ENCODE data around the gene CHD1L. TPM values are rescaled to one million over a fixed set of nuclear protein-coding genes. Genes with fewer than 3 reads are reported as not detected.

CHD1L gene
- total RNA-seq, 4 donors from 2014 or later: 10.2 to 23.7 (median 19.2) TPM

DNA sequence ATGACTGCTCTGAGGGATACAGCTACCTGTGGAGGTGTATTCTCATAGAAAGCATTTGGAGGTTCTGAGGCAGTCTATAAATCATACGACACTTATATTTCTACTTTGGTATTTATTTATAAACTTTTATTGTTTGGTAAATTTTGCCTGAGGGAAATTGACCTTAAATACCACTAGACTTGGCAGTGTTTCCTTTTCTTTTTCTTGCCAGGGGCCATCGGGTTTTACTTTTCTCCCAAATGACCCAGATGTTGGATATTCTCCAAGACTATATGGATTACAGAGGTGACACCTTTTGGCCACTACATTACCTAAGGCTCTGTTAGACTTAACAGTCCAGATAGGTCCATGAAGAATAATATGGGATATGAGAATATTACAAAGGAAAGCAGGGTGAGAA is 28.2 kb downstream of the CHD1L start:
- Histone ChIP-seq H3K9me3 (no peaks in the 10 kb centered on the region), H3K4me1 (peaks cover 0 to 16% (median 3%) of the 10 kb centered on the region in 4 donors), H3K4me3 (no peak overlapping the region), H3K27ac (no peak overlapping the region), H3K27me3 (no peaks in the 10 kb centered on the region), H3K36me3 (peaks cover 0 to 59% (median 0%) of the 10 kb centered on the region in 3 donors)
- WGBS, 2 donors: 39 to 47% methylated on average over 2 of the region's 2 CpGs
- no peak for DNase-seq (ENCODE audit: low spot score in 2 of 2)
- TF ChIP-seq EP300 (IDR thresholded peaks at IDR 0.05) (no peak), POLR2A (IDR thresholded peaks at IDR 0.05) (no peak)
- TF ChIP-seq, protein P1, sequence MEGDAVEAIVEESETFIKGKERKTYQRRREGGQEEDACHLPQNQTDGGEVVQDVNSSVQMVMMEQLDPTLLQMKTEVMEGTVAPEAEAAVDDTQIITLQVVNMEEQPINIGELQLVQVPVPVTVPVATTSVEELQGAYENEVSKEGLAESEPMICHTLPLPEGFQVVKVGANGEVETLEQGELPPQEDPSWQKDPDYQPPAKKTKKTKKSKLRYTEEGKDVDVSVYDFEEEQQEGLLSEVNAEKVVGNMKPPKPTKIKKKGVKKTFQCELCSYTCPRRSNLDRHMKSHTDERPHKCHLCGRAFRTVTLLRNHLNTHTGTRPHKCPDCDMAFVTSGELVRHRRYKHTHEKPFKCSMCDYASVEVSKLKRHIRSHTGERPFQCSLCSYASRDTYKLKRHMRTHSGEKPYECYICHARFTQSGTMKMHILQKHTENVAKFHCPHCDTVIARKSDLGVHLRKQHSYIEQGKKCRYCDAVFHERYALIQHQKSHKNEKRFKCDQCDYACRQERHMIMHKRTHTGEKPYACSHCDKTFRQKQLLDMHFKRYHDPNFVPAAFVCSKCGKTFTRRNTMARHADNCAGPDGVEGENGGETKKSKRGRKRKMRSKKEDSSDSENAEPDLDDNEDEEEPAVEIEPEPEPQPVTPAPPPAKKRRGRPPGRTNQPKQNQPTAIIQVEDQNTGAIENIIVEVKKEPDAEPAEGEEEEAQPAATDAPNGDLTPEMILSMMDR (IDR thresholded peaks at IDR 0.05): no peak

DNA sequence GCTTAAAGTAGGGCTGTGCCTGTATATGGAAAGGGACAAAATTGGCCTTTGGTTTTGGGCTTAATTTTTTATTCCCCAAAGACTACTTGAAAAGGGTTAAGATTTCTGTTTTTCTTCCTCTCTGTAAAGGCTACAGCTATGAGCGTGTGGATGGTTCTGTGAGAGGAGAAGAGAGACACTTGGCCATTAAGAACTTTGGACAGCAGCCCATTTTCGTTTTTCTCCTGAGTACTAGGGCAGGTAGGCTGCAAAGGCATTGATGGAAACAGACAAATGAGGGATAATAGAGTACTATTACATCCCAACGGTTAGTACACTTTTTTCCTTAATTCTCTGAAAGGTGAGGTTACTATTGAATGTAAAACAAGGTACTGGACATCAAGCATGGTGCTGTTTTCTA is 29.6 kb downstream of the CHD1L start:
- H3K4me3 ChIP-seq: no peak overlapping the region
- 46 to 57% methylated on average over 3 of the region's 3 CpGs for WGBS, 2 donors
- TF ChIP-seq, protein P1 (IDR thresholded peaks at IDR 0.05): no peak
- TF ChIP-seq EP300 (IDR thresholded peaks at IDR 0.05) (no peak), POLR2A (IDR thresholded peaks at IDR 0.05) (no peak)
- no peak for DNase-seq (ENCODE audit: low spot score in 2 of 2)
- no peaks in the 10 kb centered on the region for H3K9me3 ChIP-seq
- peaks cover 0 to 16% (median 3%) of the 10 kb centered on the region in 4 donors for H3K4me1 ChIP-seq
- peaks cover 0 to 61% (median 8%) of the 10 kb centered on the region in 3 donors for H3K36me3 ChIP-seq
- H3K27ac ChIP-seq: peak overlapping the region in 1 of 4 donors; percentile 77
- H3K27me3 ChIP-seq: no peaks in the 10 kb centered on the region

DNA sequence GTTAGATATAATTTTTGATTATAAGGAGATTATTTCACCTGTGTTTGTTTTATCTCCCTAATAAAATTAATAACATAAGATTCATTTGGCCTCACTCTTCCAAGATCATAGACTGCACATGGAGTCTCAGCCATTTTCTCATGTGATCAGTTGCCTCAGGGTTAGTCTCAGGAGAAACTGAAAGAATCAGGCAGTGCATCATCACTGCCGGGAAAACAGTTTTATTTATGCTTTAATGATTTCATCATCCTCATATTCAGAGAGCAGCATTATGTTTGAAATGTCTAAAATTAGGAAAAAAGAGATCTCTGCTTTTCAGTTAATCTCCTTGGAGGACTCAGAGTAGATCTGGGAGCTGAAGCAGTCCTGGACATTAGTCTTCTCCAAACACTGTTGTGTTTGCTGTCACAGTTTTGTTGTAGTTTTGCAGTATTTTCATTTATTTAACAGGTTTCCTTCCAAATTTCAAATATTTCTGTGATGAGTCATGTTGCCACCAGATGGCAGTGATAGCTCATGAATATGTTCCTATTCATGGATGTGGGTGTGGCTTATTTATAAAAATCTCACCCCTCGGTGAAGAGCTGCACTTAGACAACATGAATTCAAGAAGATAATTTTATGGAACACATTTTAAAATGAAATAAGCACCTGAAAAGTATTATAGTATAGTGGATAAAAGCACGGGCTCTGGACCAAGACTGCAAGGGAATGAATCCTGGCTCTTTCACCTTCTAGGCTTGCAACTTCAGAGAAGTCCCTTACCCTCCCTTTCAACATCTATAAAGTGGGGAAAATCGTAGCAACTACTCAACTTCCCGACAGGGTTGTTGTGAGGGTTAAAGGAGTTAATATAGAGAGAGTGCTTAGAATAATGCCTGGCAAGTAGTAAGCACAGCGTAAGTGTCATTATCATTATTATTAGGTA is 31.2 kb downstream of the CHD1L start:
- Histone ChIP-seq H3K4me1 (peaks cover 0 to 16% (median 3%) of the 10 kb centered on the region in 4 donors), H3K9me3 (no peaks in the 10 kb centered on the region), H3K36me3 (peaks cover 0 to 59% (median 11%) of the 10 kb centered on the region in 3 donors), H3K4me3 (no peak overlapping the region), H3K27ac (peak overlapping the region in 2 of 4 donors; percentile 38 to 77), H3K27me3 (no peaks in the 10 kb centered on the region)
- 36% methylated on average over 6 of the region's 6 CpGs for WGBS, 2 donors
- DNase-seq (ENCODE audit: low spot score in 2 of 2): peak in 1 of 2 donors; percentile 65
- TF ChIP-seq, protein P1 (IDR thresholded peaks at IDR 0.05): peak; percentile 40 to 66 (median 51)
- TF ChIP-seq POLR2A (IDR thresholded peaks at IDR 0.05): no peak
- TF ChIP-seq EP300 (IDR thresholded peaks at IDR 0.05): peak in 1 of 2 donors; percentile 65

DNA sequence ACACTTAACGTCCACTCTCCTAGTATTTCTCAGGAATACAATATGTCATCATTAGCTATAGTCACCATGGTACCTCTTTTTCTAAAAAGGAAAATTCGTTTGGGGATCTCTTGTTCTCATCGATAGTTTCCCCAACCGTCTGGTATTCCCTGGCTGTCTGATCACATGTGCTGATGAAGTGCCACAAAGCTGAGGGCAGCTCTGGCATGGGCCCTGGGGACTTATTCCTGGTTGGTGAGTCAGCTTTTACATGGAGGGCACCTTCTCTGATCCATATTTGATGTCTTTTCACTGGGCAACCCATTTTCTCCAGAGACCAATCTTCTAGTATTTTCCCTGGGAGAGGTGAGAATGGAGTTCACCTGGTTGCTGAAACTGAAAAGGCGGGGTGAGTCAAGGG is 39.5 kb downstream of the CHD1L start:
- no peaks in the 10 kb centered on the region for H3K9me3 ChIP-seq
- 93 to 96% methylated on average over 5 of the region's 5 CpGs for WGBS, 2 donors
- TF ChIP-seq POLR2A (IDR thresholded peaks at IDR 0.05): no peak
- no peak for TF ChIP-seq EP300 (IDR thresholded peaks at IDR 0.05)
- TF ChIP-seq, protein P1 (IDR thresholded peaks at IDR 0.05): no peak
- no peak overlapping the region for H3K4me3 ChIP-seq
- H3K36me3 ChIP-seq: peaks cover 0 to 93% (median 3%) of the 10 kb centered on the region in 3 donors
- no peak overlapping the region for H3K27ac ChIP-seq
- no peaks in the 10 kb centered on the region for H3K27me3 ChIP-seq
- no peak for DNase-seq (ENCODE audit: low spot score in 2 of 2)
- H3K4me1 ChIP-seq: no peaks in the 10 kb centered on the region

DNA sequence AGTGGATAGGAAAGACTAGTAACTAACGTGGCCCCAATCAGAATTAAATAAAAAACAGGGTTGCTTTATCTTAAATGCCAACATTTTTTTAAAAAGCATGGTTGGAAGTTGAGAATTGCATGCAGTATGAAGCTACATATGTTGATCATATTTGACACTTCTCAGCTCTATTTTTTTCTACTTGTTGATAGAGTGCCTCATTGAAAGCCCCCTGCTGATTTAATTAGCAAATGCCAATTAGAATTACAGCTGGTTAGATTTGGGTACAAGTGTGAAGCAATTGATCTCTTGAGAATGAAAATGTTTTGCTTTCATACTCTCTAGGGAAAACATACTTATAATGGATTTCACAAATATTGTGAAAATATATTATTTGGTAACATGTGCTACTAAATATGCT is 40.5 kb downstream of the CHD1L start:
- Histone ChIP-seq H3K9me3 (no peaks in the 10 kb centered on the region), H3K27me3 (no peaks in the 10 kb centered on the region), H3K4me1 (no peaks in the 10 kb centered on the region), H3K36me3 (peaks cover 0 to 93% (median 0%) of the 10 kb centered on the region in 3 donors), H3K27ac (no peak overlapping the region), H3K4me3 (no peak overlapping the region)
- no peak for TF ChIP-seq POLR2A (IDR thresholded peaks at IDR 0.05)
- no peak for DNase-seq (ENCODE audit: low spot score in 2 of 2)
- WGBS, 2 donors: 66 to 67% methylated on average over 1 of the region's 1 CpG
